ENCODE measurements around the gene SYNGR2. TPM values are rescaled to one million over a fixed set of nuclear protein-coding genes. Genes with fewer than 3 reads are reported as not detected.

Gene SYNGR2
- total and polyA plus RNA-seq, 12 donors, result 92.8 to 200 (median 116) TPM

DNA sequence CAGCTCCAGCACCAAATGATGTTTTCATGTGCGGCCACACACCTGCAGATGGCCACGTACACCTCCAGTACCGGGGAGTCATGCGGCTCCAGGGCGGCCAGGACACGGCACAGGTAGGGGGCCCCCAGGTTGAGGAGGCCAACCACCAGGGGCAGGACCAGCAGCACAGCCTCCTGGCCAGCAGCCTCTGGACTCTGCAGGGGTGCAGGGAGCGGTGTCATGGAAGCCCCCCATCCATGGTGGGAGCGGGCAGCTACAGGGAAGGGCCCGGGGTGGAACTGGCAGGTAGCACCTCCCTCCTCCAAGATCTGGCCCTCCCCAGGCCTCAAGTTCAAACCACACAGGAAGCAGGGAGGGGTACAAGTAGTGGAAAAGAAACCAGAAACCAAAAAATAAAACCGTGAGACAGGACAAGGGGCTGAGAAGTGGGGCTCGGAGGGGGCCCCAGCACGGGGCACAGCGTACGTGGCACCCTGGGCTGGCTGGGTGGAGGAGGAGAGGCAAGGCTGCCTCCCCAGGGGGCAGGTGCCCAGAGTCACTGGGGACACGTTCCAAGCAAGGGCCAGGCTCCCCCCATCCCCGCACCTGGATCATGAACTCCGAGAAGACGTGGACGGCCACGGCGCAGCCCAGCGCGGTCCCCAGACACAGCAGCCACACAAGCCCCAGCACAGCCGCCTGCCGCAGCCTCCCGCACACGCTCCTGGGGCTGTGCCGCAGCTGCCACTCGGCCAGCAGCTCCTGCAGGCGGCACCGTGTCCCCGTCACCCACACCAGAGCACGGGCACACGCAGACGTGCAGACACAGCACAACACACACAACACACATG lies 47.2 kb upstream of the SYNGR2 start:
- TF ChIP-seq, protein P1, sequence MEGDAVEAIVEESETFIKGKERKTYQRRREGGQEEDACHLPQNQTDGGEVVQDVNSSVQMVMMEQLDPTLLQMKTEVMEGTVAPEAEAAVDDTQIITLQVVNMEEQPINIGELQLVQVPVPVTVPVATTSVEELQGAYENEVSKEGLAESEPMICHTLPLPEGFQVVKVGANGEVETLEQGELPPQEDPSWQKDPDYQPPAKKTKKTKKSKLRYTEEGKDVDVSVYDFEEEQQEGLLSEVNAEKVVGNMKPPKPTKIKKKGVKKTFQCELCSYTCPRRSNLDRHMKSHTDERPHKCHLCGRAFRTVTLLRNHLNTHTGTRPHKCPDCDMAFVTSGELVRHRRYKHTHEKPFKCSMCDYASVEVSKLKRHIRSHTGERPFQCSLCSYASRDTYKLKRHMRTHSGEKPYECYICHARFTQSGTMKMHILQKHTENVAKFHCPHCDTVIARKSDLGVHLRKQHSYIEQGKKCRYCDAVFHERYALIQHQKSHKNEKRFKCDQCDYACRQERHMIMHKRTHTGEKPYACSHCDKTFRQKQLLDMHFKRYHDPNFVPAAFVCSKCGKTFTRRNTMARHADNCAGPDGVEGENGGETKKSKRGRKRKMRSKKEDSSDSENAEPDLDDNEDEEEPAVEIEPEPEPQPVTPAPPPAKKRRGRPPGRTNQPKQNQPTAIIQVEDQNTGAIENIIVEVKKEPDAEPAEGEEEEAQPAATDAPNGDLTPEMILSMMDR (IDR thresholded peaks at IDR 0.05), result no peak
- Histone ChIP-seq H3K27ac (peak overlapping the region in 1 of 10 donors; percentile 72), H3K36me3 (peaks cover 0 to 98% (median 39%) of the 10 kb centered on the region in 9 donors), H3K4me3 (peak overlapping the region in 1 of 10 donors; percentile 30), H3K9me3 (no peaks in the 10 kb centered on the region), H3K4me1 (peaks cover 20 to 58% (median 25%) of the 10 kb centered on the region in 9 donors), H3K27me3 (no peaks in the 10 kb centered on the region)
- intact Hi-C loops (cut with DNase I), result no loop called here
- WGBS, 2 donors, result 92% methylated on average over 35 of the region's 35 CpGs
- ATAC-seq, result no peak
- peak in 1 of 2 donors; percentile 13 for DNase-seq

DNA sequence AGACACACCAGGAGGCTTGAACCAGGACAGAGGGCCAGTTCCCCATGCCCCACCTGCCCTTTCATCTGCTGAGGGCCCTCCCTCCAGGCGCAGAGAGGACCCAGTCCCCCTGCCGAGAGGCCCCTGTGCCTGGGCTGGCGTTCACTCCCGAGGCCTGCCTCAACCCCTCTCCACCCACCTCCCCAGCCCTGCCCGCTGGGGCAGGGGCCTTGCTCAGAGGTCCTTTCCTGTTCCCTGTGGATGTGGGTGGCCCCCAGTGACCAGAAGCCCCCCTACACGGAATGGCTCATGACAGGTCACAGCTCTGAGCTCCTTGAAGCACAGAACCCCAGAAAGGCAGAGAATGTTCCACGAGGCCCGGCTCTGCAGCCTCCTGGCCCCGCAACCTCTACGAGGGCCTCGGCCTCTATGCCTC lies 46.6 kb upstream of the SYNGR2 start:
- H3K36me3 ChIP-seq, result peaks cover 0 to 98% (median 39%) of the 10 kb centered on the region in 9 donors

DNA sequence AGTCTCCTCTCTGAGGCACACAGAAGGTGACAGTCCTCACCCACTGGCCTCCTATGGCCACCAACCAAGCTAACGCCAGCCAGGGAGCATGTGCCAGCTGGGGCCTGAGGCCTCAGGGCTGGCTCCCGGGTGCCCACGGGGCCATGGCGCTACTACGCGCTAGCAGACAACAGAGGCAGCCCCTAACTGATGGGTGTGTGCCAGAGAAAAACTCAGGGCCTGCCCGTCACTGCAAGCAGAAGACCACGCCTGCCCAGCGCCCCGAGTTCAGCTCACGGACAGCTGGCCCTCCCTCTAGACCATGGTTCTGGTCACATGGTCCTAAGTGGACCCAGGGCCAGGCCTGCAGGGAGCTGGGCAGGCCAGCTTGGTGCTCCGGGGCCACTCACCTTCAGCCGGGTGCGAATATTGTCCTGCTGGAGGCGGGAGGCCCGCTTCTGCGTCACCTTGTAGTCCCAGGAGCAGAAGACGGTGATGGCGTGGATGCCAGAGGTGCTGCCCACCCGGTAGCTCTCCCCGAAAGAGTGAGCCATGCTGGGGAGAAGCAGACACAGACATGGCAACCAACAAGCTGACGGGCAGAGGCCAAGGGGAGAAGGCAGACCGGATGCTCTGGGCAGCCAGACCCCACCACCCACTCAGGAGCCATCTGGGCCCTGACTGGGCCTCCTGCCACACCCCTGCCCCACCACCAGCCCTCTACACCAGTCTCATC lies 46.0 kb upstream of the SYNGR2 start:
- Histone ChIP-seq H3K9me3 (no peaks in the 10 kb centered on the region), H3K4me3 (peak overlapping the region in 1 of 10 donors; percentile 30), H3K27ac (peak overlapping the region in 2 of 10 donors; percentile 21 to 72), H3K27me3 (no peaks in the 10 kb centered on the region), H3K36me3 (peaks cover 0 to 93% (median 39%) of the 10 kb centered on the region in 9 donors), H3K4me1 (peaks cover 31 to 70% (median 37%) of the 10 kb centered on the region in 9 donors)
- TF ChIP-seq, protein P1 (IDR thresholded peaks at IDR 0.05), result no peak
- DNase-seq (peak in 1 of 2 donors; percentile 14), ATAC-seq (no peak)
- intact Hi-C loops (cut with DNase I), result no loop called here
- 85 to 88% methylated on average over 23 of the region's 23 CpGs for WGBS, 2 donors

More for the DNA sequence above, 46.6 kb upstream of the SYNGR2 start:
- Histone ChIP-seq H3K27me3 (no peaks in the 10 kb centered on the region), H3K27ac (peak overlapping the region in 1 of 10 donors; percentile 72), H3K9me3 (no peaks in the 10 kb centered on the region), H3K4me1 (peaks cover 26 to 64% (median 31%) of the 10 kb centered on the region in 9 donors), H3K4me3 (peak overlapping the region in 1 of 10 donors; percentile 30)
- 76 to 80% methylated on average over 11 of the region's 11 CpGs for WGBS, 2 donors
- ATAC-seq (no peak), DNase-seq (peak in 1 of 2 donors; percentile 9)
- intact Hi-C loops (cut with DNase I), result no loop called here
- TF ChIP-seq, protein P1 (IDR thresholded peaks at IDR 0.05), result no peak

DNA sequence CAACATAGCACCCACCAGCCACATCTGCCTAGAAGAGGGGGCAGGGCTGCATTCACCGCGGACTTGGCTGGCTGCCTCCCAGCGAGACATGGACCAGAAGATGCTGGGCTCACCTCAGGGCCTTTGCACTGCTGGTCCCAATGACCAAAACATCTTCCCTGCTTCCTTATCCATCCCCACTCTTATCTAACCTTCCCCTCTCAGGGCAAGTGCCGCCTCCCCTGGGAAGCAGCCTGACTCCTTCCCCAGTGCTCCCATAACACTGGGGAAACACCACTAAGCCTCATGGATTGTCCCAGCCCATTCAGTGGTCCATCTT lies 45.5 kb upstream of the SYNGR2 start:
- Histone ChIP-seq H3K27ac (no peak overlapping the region), H3K4me3 (no peak overlapping the region), H3K4me1 (peaks cover 31 to 71% (median 42%) of the 10 kb centered on the region in 9 donors), H3K36me3 (peaks cover 0 to 87% (median 39%) of the 10 kb centered on the region in 9 donors), H3K9me3 (no peaks in the 10 kb centered on the region), H3K27me3 (no peaks in the 10 kb centered on the region)
- no peak for DNase-seq
- no peak for ATAC-seq
- 95 to 98% methylated on average over 4 of the region's 4 CpGs for WGBS, 2 donors
- TF ChIP-seq, protein P1 (IDR thresholded peaks at IDR 0.05), result no peak
- intact Hi-C loops (cut with DNase I), result no loop called here
